ENCODE data around the gene POPDC3. TPM values are rescaled to one million over a fixed set of nuclear protein-coding genes. Genes with fewer than 3 reads are reported as not detected.

POPDC3 gene
- polyA plus RNA-seq, 3 donors, result not detected

- Histone ChIP-seq H3K4me1 (ENCODE audit: control insufficient read depth in 1 of 2, insufficient read depth in 2 of 2, low read length in 2 of 2) (no peaks in the 10 kb centered on the region), H4K20me1 (ENCODE audit: insufficient read depth, low read length) (no peaks in the 10 kb centered on the region), H3K27me3 (ENCODE audit: control insufficient read depth in 2 of 2, insufficient read depth in 2 of 2, low read length in 2 of 2) (peaks cover 0 to 2% of the 10 kb centered on the region in 2 donors), H3K9ac (ENCODE audit: insufficient read depth, low read length, poor library complexity, severe bottlenecking) (no peak overlapping the region), H3K79me2 (ENCODE audit: insufficient read depth, low read length) (no peaks in the 10 kb centered on the region), H3K27ac (ENCODE audit: low read depth in 1 of 2, low read length in 2 of 2) (no peak overlapping the region), H3K4me2 (replicated peaks; ENCODE audit: extremely low read depth, low read length, poor library complexity, severe bottlenecking) (no peak overlapping the region), H3K36me3 (replicated peaks in 1 of 2; ENCODE audit: control insufficient read depth in 1 of 2, insufficient read depth in 2 of 2, low read length in 2 of 2) (no peaks in the 10 kb centered on the region), H2AFZ (ENCODE audit: insufficient read depth, low read depth, low read length, poor library complexity, severe bottlenecking) (no peak overlapping the region), H3K4me3 (replicated peaks in 1 of 3; ENCODE audit: low read depth in 2 of 3, low read length in 3 of 3) (no peak overlapping the region), H3K9me3 (replicated peaks in 1 of 2; ENCODE audit: control insufficient read depth in 1 of 2, insufficient read depth in 1 of 2, low read length in 2 of 2) (no peaks in the 10 kb centered on the region)
- H3K27ac Mint-ChIP-seq, result no peak overlapping the region
- no peak for TF ChIP-seq CTCF (IDR thresholded peaks at IDR 0.05)
- intact Hi-C loops (cut with micrococcal nuclease), result no loop called here
- H3K4me1 Mint-ChIP-seq, result no peaks in the 10 kb centered on the region
- no peaks in the 10 kb centered on the region for H3K36me3 Mint-ChIP-seq
- H3K9me3 Mint-ChIP-seq, result peaks cover 0 to 2% (median 0%) of the 10 kb centered on the region in 7 donors
- no peak overlapping the region for H3K4me3 Mint-ChIP-seq
- H3K27me3 Mint-ChIP-seq (ENCODE audit: low read depth in 3 of 3), result peaks cover 4 to 9% (median 7%) of the 10 kb centered on the region in 3 donors
- WGBS (ENCODE audit: insufficient coverage), result 75% methylated on average over 3 of the region's 6 CpGs
- DNase-seq, result no peak
These were observed 66.4 kb downstream of the POPDC3 start for GRCh38 chr6:105113422-105113821.

- DNase-seq, result no peak
- peaks cover 0 to 2% (median 0%) of the 10 kb centered on the region in 7 donors for H3K9me3 Mint-ChIP-seq
- no peaks in the 10 kb centered on the region for H3K36me3 ChIP-seq (replicated peaks in 1 of 2; ENCODE audit: control insufficient read depth in 1 of 2, insufficient read depth in 2 of 2, low read length in 2 of 2)
- H4K20me1 ChIP-seq (ENCODE audit: insufficient read depth, low read length), result no peaks in the 10 kb centered on the region
- H3K4me1 Mint-ChIP-seq, result no peaks in the 10 kb centered on the region
- no peaks in the 10 kb centered on the region for H3K9me3 ChIP-seq (replicated peaks in 1 of 2; ENCODE audit: control insufficient read depth in 1 of 2, insufficient read depth in 1 of 2, low read length in 2 of 2)
- H3K27me3 Mint-ChIP-seq (ENCODE audit: low read depth in 3 of 3), result peaks cover 4 to 9% (median 5%) of the 10 kb centered on the region in 3 donors
- no peak overlapping the region for H3K4me3 ChIP-seq (replicated peaks in 1 of 3; ENCODE audit: low read depth in 2 of 3, low read length in 3 of 3)
- H3K36me3 Mint-ChIP-seq, result no peaks in the 10 kb centered on the region
- H3K27ac Mint-ChIP-seq, result no peak overlapping the region
- peaks cover 0 to 2% of the 10 kb centered on the region in 2 donors for H3K27me3 ChIP-seq (ENCODE audit: control insufficient read depth in 2 of 2, insufficient read depth in 2 of 2, low read length in 2 of 2)
- H3K27ac ChIP-seq (ENCODE audit: low read depth in 1 of 2, low read length in 2 of 2), result no peak overlapping the region
- no peak overlapping the region for H3K9ac ChIP-seq (ENCODE audit: insufficient read depth, low read length, poor library complexity, severe bottlenecking)
- no peaks in the 10 kb centered on the region for H3K4me1 ChIP-seq (ENCODE audit: control insufficient read depth in 1 of 2, insufficient read depth in 2 of 2, low read length in 2 of 2)
- no peak overlapping the region for H3K4me3 Mint-ChIP-seq
- no peaks in the 10 kb centered on the region for H3K79me2 ChIP-seq (ENCODE audit: insufficient read depth, low read length)
- WGBS (ENCODE audit: insufficient coverage), result no CpG with 5 or more reads among the region's 1 CpG
- no peak overlapping the region for H3K4me2 ChIP-seq (replicated peaks; ENCODE audit: extremely low read depth, low read length, poor library complexity, severe bottlenecking)
- intact Hi-C loops (cut with micrococcal nuclease), result no loop called here
- TF ChIP-seq CTCF (IDR thresholded peaks at IDR 0.05), result no peak
- no peak overlapping the region for H2AFZ ChIP-seq (ENCODE audit: insufficient read depth, low read depth, low read length, poor library complexity, severe bottlenecking)
These were observed 67.2 kb downstream of the POPDC3 start for GRCh38 chr6:105112577-105112976.
